ENCODE data around the gene COMMD9. TPM values are rescaled to one million over a fixed set of nuclear protein-coding genes. Genes with fewer than 3 reads are reported as not detected.

COMMD9 gene
- total RNA-seq, 1 donor: 35.4 TPM

DNA sequence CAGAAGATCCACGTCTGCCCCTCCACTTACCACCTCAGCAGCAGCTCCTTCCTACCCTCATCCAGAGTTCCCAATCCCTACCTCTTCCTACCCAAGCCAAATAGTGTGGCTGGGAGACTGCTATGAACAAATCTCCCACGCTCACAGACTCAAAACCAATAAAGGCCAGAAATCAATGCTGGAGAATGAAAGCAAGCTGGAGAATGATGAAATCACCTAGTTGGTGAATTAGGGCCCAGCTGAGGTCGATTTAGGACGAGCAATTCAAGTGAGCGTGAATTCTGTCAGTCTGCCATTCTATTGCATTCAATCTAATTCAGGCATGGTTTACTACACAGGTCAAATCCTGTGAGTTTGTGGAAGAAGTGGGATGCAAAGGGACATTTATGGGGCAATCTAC lies 22.5 kb downstream of the COMMD9 start:
- no peak for DNase-seq (ENCODE audit: low read depth)
- TF ChIP-seq, protein P1, sequence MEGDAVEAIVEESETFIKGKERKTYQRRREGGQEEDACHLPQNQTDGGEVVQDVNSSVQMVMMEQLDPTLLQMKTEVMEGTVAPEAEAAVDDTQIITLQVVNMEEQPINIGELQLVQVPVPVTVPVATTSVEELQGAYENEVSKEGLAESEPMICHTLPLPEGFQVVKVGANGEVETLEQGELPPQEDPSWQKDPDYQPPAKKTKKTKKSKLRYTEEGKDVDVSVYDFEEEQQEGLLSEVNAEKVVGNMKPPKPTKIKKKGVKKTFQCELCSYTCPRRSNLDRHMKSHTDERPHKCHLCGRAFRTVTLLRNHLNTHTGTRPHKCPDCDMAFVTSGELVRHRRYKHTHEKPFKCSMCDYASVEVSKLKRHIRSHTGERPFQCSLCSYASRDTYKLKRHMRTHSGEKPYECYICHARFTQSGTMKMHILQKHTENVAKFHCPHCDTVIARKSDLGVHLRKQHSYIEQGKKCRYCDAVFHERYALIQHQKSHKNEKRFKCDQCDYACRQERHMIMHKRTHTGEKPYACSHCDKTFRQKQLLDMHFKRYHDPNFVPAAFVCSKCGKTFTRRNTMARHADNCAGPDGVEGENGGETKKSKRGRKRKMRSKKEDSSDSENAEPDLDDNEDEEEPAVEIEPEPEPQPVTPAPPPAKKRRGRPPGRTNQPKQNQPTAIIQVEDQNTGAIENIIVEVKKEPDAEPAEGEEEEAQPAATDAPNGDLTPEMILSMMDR (IDR thresholded peaks at IDR 0.05; ENCODE audit: insufficient read depth, low read depth, low read length): no peak
- H3K4me3 ChIP-seq (ENCODE audit: low read depth, low read length): no peak overlapping the region

DNA sequence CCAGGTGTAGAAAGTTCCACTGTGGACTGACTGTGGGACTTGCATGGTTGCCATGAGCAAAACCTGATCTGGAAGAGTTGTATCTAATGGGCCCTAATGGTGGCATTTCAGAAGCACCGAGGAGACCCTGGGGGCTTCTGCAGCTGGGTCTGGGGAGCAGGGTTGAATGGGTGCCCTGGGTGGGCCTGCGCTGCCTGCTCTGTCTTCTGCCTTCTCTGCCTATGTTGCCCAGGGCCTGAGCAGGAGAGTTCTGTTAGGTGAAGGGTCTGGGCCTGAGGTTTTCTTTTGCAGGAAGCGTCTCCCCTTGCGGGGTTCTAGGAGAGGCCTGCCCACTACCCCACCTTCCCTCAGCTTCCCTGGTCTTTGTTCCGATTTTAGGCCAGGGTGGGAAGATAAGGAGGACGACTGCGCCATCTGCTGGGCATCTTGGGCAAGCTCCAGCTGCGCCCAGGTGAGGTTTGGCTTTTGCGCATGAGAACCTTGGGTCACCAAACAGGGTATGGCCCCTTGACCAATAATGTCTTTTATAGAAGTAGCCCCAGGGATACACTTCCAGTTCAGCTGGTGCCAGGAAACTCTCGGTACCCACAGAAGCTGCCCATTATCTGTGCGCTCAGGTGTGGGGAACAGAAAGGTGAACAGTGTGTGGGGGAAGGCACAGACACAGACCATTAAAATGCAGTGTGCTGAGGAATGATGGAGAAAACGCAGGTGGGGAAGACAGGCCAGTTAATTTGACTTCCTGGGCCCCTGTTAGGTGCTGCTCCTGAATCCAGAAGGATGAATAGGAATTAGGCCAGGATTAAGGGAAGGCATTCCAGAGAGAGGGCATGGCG lies 23.2 kb downstream of the COMMD9 start:
- H3K4me3 ChIP-seq (ENCODE audit: low read depth, low read length): no peak overlapping the region
- TF ChIP-seq, protein P1 (IDR thresholded peaks at IDR 0.05; ENCODE audit: insufficient read depth, low read depth, low read length): peak; percentile 86
- DNase-seq (ENCODE audit: low read depth): peak; percentile 45

DNA sequence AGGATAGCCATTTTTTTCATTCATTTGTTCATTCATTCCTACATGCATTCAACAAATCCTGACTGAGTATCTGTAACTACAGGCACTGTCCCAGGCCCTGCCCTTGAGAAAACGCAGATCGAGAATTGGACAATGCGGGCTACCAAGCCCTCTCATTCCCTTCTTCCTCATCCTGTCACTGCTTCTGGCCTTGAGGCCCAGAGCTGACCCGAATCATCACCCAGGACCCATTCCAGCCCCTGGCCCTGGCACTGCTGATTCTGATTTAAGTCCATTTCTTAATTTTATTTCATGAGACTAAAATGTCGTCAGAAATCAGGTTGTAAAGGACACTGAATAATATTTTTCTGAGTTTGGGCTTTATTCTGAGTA lies 24.3 kb downstream of the COMMD9 start:
- TF ChIP-seq, protein P1 (IDR thresholded peaks at IDR 0.05; ENCODE audit: insufficient read depth, low read depth, low read length): no peak
- no peak for DNase-seq (ENCODE audit: low read depth)
- no peak overlapping the region for H3K4me3 ChIP-seq (ENCODE audit: low read depth, low read length)

DNA sequence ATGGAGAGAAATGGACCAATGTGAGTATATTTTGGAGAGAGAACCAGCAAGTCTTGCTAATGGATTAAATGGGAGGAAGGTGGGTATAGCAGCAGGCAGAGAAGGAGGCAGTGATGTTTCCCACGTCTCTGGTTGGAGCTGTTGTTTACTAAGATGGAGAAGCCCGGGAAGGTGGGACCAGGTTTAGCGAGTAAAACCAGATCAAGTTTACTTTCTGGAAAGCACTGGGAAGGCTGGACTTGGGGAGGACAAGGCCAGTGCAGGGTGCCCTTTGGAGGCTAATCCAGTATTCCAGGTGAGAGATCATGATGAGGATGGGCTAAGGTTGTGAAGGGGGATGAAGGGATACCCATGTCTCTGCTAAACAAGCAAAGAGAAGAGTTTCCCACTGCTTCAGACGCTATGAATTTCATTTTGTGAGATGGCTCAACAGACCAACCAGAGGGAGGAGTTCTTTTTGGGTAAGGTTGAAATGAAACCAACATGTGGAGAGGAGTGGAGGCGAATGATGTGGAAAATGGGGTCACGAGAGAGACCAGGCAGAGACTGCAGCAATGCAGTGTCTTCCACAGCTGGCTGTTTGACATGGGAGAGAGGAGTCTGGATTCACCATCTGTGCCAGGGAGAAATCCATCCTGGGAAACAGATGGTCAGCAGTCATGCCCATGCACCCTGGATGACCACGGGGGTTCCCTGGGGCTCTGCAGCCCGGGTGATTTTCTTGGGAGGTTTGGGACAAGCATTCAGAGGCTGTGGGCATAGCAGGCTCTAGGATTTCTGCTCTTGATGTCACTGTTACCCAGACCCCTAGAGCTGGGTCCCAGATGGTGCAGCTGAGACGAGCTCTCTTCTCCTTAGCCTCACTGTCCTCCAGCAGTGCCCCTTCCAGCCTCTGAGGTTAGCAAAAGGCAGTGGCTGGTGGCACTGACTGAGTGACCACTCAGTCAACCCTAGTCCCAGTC lies 24.9 kb downstream of the COMMD9 start:
- DNase-seq (ENCODE audit: low read depth): no peak
- no peak overlapping the region for H3K4me3 ChIP-seq (ENCODE audit: low read depth, low read length)
- TF ChIP-seq, protein P1 (IDR thresholded peaks at IDR 0.05; ENCODE audit: insufficient read depth, low read depth, low read length): no peak

DNA sequence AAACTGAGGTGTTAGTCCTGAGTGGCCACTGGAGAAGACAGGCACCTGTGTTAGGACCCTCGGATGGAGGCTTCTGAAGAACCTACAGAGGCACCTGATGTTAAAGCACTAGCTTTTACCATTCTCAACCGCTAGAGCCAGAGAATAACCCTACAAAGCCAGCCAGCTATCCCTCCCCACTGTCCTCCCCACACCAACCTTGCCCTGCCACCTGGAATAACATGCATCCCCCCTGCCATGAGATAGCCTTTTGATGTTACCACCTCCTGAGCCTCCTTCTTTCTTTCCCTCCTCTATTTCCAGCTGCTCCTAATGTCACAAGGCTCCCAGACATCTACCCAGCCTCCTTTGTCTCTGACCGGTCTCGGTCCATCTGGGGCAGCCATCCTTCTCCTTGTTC lies 28.1 kb downstream of the COMMD9 start:
- no peak overlapping the region for H3K4me3 ChIP-seq (ENCODE audit: low read depth, low read length)
- TF ChIP-seq, protein P1 (IDR thresholded peaks at IDR 0.05; ENCODE audit: insufficient read depth, low read depth, low read length): no peak
- DNase-seq (ENCODE audit: low read depth): no peak

DNA sequence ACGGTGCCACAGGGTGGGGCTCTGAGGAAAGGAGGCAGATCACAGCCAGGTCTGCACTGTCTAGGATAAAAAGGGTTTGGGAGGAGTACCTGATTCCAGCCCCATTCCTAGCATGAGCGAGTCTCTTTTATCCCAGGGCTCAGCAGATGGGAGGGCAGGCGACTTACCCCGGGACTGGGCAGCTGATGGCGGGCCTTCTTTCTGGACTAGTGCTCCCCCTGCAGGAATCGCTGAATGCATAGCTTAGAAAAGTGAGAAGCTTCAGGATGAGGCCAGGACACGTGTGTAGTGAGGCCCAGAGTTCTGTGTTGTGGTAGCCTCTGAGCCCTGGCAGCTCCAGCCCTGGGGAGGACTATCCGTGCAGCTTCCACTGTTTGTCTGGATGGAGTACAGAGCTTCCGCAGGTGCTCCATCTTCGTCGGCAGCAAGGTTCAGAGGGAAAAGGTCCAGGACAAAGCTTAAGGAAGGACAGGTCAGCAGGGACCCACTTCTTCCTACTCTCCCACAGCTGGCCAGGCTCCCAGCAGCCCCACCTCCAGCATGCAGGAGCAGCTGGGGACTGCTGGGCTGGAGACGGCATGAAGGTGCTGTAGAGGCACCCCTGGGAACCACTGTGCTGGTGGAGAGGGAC lies 30.4 kb downstream of the COMMD9 start:
- TF ChIP-seq, protein P1 (IDR thresholded peaks at IDR 0.05; ENCODE audit: insufficient read depth, low read depth, low read length): peak; percentile 82
- peak; percentile 84 for DNase-seq (ENCODE audit: low read depth)
- H3K4me3 ChIP-seq (ENCODE audit: low read depth, low read length): no peak overlapping the region

Data from fibroblast of villous mesenchyme (primary cell).